Fibroblast of lung (primary cell): ENCODE data around the gene PIK3R1.

Experiments
- CTCF ChIP-seq, 2 donors: IDR thresholded peaks in 1 of 2; conservative IDR thresholded peaks in 1 of 2; 1 replicate in 1 of 2; 2 replicates in 1 of 2; pipeline ENCODE4 v1.5.1; 2011 to 2012; ENCODE audit warnings: low read length in 2 of 2, control low read depth in 1 of 2, inconsistent platforms in 1 of 2, low read depth in 1 of 2, mild to moderate bottlenecking in 1 of 2
- EZH2 ChIP-seq: IDR thresholded peaks from 2 replicates; pipeline ENCODE4 v1.5.1; 2012; ENCODE audit warnings: low read length, control low read depth, mild to moderate bottlenecking; ENCODE audit errors: missing control alignments

- TF ChIP-seq CTCF (conservative IDR thresholded peaks at IDR 0.05 in 1 of 2, IDR thresholded peaks at IDR 0.05 in 1 of 2; ENCODE audit: low read depth in 1 of 2, low read length in 2 of 2) (no peak), EZH2 (no peak)
Observed at GRCh38 chr5:68345582-68345981, 130.0 kb downstream of the PIK3R1 start.
